Measurements from ENCODE around the gene SH3RF2.
"Not testable (repeated sequence)": the region's sequence is repeated elsewhere in the genome, so short reads cannot be mapped to it uniquely, and the experiment has no call there.

Gene SH3RF2

DNA sequence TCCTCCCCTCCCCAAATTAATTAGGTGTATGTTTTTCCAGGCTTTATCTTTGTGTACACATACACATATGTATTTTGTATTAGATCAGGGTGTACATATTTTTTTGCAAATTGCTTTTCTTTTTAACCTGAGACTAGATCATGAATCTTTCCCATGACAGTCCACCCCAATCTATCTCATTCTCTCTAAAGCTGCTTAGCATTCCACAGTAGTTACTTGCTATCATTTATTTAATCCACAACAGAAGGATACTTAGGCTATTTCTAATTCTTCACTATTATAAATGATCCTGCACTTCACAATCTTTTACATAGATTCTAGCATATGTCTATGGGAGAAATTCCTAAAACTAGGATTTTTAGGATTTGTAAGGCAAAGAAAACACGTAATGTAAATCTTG is 43.9 kb downstream of the SH3RF2 start:
- DNase-seq (ENCODE audit: low spot score): no peak

DNA sequence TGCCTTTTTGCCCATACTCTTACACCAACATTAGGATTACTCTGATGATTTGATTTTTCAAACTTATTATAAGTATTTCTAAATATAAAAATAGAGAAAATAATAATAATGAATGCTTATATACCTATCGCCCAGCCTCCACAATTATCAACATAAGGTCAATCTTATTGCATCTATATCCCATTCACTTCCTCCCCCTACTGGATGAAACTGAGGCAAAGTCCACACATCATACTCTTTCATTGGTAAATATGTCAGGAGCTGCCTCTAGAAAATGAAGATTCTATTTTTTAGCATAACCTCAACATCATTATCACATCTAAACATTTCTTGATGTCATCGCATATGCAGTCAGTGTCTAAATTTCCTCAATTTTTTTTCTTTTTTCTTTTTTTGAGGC is 44.3 kb downstream of the SH3RF2 start:
- no peak for DNase-seq (ENCODE audit: low spot score)

DNA sequence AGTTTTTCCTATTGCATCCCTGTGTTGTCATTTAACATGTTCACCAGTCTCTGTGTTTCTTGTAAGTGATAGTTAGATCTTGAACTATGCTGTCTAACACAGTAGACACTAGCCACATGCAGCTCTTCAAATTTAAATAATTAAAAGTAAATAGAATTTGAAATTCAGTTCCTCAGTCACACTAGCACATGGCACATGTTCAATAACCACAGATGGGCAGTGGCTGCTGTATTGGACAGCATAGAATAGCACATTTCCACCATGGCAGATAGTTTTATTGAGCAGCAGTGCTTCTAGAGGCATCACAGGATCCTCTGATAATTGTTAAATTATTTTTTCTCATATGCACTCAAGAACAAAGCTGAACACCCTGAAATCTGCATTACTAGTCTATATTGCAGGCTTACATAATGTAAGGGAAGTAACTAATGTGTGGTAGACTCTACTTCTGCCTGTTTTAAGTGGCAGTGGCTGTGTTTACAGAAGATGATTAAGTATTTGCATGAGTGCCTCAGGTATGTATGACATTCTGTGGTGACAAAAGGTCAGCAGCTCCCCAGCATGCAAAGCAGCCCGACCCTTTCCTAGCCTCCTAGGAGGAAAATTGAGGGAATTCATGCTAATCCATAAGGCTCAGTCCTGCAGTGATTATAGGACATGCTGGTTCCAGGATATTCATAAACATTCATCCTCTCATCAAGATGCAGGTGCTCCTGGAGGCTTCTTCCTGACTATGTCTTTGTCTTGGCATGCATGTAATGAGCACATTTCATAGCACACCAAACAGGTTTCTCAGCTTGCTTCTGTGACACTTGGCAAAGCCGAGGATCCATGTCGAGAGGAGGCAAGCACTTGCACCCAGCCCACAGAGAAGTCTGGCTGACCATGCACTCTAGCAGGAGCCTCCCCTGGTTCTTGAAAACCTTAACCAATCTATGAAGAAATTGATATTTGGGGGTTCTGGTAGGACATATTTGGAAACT is 45.5 kb downstream of the SH3RF2 start:
- no peak for DNase-seq (ENCODE audit: low spot score)

GRCh38 chr5:145982572-145983318 is 46.4 kb downstream of the SH3RF2 start:
- no peak for DNase-seq (ENCODE audit: low spot score)

DNA sequence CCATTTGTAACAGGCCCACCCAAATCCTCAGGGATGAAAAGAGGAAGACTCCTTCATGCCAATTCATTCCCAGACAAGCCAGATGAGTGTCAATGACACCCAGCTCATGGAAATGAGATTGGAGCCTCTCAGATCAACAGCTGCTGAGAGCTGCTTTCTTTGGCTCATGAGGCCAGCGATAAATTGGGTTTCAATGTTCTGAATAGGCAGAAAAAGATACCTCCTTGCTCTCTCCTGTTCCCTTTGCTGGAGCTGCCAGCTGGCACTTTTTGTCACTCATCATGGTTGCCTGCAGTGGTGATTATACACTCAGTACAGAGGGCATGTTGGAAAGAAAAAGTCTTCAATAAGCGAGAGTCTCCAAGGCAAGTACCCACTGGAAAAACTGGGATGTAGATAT is 47.1 kb downstream of the SH3RF2 start:
- no peak for DNase-seq (ENCODE audit: low spot score)

- DNase-seq (ENCODE audit: low spot score): no peak
These were observed 47.7 kb downstream of the SH3RF2 start for GRCh38 chr5:145984072-145984471.

DNA sequence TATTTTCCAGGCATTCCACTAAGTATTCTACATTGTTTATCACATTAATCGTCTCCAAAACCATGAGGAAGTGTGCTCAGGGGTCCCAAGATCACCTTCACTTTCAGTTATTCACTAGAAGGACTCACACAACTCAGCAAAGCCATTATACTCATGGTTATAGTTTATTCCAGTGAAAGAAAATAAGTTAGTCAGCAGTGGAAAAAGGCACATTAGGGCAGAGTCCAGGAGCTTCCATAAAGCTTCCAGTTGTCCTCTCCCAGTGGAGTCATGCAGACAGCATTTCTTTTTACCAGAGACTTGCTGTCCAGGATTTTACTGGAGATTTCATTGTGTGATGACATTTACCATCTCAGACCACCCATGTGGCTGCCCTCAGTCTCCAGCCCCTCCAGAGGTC is 51.5 kb downstream of the SH3RF2 start:
- no peak for DNase-seq (ENCODE audit: low spot score)

- DNase-seq (ENCODE audit: low spot score): no peak
These were observed 52.6 kb downstream of the SH3RF2 start for GRCh38 chr5:145988993-145989392.

GRCh38 chr5:145989428-145989827 is 53.0 kb downstream of the SH3RF2 start:
- no peak for DNase-seq (ENCODE audit: low spot score)

DNA sequence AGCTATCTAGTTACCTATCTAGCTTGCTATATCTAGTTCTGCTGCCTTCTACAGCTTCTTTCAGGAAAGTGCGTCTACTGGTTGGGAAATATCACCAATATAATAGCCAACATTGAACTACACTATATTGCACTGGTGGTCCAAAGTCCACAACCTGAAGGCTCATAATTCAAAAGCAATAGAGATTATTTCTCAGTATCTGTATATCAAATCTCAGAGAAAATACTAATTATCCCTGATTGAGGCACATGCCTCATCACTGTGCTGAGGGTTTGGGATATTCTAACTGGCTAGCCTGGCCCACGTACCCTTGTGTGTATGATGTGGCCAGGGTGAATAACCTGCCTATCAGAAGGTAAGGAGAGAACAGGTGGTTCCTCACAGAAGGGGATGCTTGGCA is 53.8 kb downstream of the SH3RF2 start:
- DNase-seq (ENCODE audit: low spot score): no peak

GRCh38 chr5:145991044-145991575 is 54.7 kb downstream of the SH3RF2 start:
- no peak for DNase-seq (ENCODE audit: low spot score)

- DNase-seq (ENCODE audit: low spot score): not testable (repeated sequence)
These were observed 57.2 kb downstream of the SH3RF2 start for GRCh38 chr5:145993538-145993937.

- DNase-seq (ENCODE audit: low spot score): no peak
These were observed 59.8 kb downstream of the SH3RF2 start for GRCh38 chr5:145996135-145996534.

GRCh38 chr5:145999208-145999607 is 62.8 kb downstream of the SH3RF2 start:
- DNase-seq (ENCODE audit: low spot score): no peak

DNA sequence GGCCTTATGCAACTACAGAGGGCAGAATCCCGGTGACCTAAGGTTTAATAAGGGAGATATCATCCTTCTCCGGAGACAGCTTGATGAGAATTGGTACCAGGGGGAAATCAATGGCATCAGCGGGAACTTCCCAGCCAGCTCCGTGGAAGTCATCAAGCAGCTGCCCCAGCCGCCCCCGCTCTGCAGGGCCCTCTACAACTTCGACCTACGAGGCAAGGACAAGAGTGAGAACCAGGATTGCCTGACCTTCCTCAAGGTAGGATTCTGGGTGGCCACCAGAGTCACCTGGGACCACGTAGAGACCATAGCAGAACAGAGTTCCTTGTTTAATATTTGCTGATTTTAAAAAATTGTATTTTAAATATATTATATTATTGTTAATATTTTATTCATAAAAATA is 63.7 kb downstream of the SH3RF2 start:
- DNase-seq (ENCODE audit: low spot score): no peak

DNA sequence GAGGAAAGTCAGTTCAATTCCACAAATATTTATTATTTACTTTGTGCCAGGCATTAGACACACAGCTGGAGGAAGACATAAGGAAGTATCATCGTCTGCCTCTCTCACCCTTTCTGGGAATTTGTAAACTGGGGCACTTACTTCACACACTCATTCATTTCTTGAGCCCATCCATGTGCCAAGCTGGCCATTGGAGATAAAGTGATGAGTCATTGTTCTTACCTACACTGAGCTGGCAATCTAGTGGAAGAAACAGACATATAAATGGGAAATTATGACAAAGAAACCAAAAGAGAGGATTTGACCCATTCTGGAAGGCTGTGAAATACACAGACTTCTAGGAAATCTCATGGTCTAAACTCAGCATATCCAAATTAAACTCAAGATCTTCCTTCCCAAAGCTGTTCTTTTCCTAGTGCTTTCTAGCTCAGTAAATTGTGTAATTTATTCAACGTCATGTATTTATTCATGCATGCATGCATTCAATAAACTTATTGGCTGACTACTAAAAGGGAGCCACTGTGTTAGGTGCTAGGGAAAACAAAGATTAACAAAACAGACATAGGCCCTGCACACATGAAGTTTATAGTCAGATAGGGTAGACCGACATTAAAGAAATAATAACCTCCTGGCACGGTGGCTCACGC is 65.3 kb downstream of the SH3RF2 start:
- no peak for DNase-seq (ENCODE audit: low spot score)

DNA sequence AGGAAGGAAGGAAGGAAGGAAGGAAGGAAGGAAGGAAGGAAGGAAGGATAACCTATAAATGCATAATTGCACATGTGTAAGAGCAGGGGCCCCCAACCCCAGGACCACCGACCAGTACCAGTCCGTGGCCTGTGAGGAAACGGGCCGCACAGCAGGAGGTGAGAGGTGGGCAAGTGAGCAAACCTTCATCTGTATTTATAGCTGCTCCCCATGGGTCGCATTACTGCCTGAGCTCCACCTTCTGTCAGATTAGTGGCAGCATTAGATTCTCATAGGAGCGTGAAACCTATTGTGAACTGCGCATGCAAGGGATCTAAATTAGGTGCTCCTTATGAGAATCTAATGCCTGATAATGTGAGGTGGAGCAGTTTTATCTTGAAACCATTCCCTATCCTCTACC is 66.1 kb downstream of the SH3RF2 start:
- DNase-seq (ENCODE audit: low spot score): no peak

DNA sequence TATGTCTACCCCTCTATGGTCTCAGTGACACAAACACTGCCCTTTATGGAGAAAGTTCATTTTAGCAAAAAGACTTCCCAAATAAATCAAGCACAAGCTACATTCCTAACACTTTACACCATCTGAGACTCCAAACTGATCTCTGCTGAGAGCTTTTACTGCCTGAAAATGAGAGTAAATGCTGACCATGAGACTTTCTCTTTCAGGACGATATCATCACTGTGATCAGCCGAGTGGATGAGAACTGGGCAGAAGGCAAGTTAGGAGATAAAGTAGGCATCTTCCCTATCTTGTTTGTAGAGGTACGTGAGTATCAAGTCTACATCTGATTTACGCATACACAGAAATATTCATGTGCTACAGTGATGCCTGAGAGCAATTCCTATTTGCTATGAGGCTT is 67.5 kb downstream of the SH3RF2 start:
- no peak for DNase-seq (ENCODE audit: low spot score)

DNA sequence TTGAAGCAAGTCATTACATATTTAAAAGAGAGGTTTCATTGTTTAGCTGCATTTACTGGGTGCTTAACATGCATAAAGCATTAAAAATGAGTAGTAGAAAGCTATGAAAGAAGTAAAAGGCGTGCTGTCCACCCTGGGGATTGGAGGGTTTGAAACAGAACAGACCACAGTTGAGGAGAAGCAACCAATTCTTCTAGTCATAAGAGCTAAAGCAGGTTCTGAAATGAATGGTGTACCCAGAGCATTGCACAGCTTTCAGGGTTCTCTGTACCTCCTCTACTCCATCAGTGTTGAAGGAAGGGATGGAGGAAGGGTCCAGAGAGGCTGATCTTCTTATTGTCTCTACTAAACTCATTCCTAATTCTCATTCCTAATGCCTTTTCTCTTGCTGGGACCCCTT is 68.9 kb downstream of the SH3RF2 start:
- DNase-seq (ENCODE audit: low spot score): no peak

GRCh38 chr5:146005723-146006122 is 69.3 kb downstream of the SH3RF2 start:
- no peak for DNase-seq (ENCODE audit: low spot score)

DNA sequence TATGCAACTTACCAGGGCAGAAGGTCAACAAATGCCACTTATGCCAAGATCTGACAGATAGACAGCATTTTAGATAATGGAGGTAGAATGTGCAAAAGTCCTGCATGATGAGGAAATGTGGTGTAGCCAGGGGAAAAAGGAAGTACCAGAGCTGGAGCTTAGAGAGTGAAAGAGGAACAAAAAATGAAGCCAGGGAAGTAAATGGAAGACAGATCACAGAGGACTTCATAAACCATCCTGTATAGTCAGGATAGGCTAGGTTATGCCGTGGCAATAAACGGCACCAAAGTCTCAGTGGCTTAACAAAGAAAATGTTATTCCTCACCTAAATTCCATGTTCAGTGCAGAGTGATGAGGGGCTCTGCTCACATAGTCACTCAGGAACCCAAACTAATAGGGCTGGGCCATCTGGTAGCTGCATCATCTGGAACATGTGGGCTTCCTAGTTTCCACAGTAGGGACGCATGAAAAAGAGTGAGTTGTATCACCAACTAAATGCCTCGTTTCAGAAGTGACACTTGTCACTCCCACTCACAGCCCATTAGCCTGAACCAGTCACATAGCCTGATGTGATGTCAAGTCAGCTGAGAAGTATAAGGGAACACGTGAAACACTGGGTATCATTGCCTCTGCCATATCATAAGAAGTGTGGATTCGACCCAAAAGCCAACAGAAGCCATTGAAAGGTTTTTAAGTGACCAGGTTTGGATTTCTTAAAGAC is 70.3 kb downstream of the SH3RF2 start:
- no peak for DNase-seq (ENCODE audit: low spot score)

- DNase-seq (ENCODE audit: low spot score): no peak
These were observed 70.9 kb downstream of the SH3RF2 start for GRCh38 chr5:146007270-146007669.
